Uterus (tissue), 4 donors: ENCODE measurements around the gene TIMM44. TPM values are rescaled to one million over a fixed set of nuclear protein-coding genes. Genes with fewer than 3 reads are reported as not detected.

Source experiments
- DNase-seq, 2 donors: peaks; one replicate each; pipeline ENCODE4 v3.0.0-alpha.2; 2019 to 2020
- H3K27ac ChIP-seq, 2 donors: fragments of 200-600 bp; sonication (generic); 1 replicate in 1 of 2; 2 replicates in 1 of 2; pipeline ENCODE4 v1.5.1; 2016 to 2018
- H3K27me3 ChIP-seq, 2 donors: fragments of 200-600 bp; sonication (generic); one replicate each; pipeline ENCODE4 v1.5.1; 2018 to 2019; ENCODE audit warnings: control low read depth in 1 of 2
- H3K36me3 ChIP-seq, 2 donors: fragments of 200-600 bp; sonication (generic); one replicate each; pipeline ENCODE4 v1.5.1; 2019; ENCODE audit warnings: control low read depth in 1 of 2
- H3K4me1 ChIP-seq, 2 donors: fragments of 200-600 bp; sonication (generic); one replicate each; pipeline ENCODE4 v1.5.1; 2018 to 2019; ENCODE audit warnings: control low read depth in 1 of 2
- H3K4me3 ChIP-seq, 2 donors: fragments of 200-600 bp; sonication (generic); 1 replicate in 1 of 2; 2 replicates in 1 of 2; pipeline ENCODE4 v1.5.1; 2018 to 2019; ENCODE audit warnings: mild to moderate bottlenecking in 1 of 2
- H3K9me3 ChIP-seq, 2 donors: fragments of 200-600 bp; sonication (generic); one replicate each; pipeline ENCODE4 v1.5.1; 2019; ENCODE audit warnings: control low read depth in 1 of 2
- CTCF ChIP-seq, 4 experiments: fragments of 200-600 bp in 2 of 4; fragments of 450-650 bp in 2 of 4; sonication (generic) in 2 of 4; IDR thresholded peaks; one replicate each; pipeline ENCODE4 v1.5.1; 2016 to 2019; ENCODE audit warnings: antibody characterized with exemption in 4 of 4, mild to moderate bottlenecking in 2 of 4, moderate library complexity in 1 of 4
- POLR2A ChIP-seq, 2 donors: fragments of 450-650 bp; IDR thresholded peaks; one replicate each; pipeline ENCODE4 v1.6.1; 2016; ENCODE audit warnings: antibody characterized with exemption in 2 of 2, mild to moderate bottlenecking in 1 of 2, moderate library complexity in 1 of 2
- intact Hi-C: fragments of 100-400 bp; cut with DNase I; formaldehyde crosslinking; loops from one replicate; pipeline ENCODE4 v1.15.1; 2023; ENCODE audit warnings: low total_unique reads
- total RNA-seq, 4 donors: library from RNA; depleted of rRNA in 3 of 4; stranded (reverse); fragments of >200 nt in 3 of 4; gene quantifications; one replicate each; pipeline versions ENCODE4 v1.1.0 to v1.2.4, GENCODE V29; 2014 to 2023
- donor health status: DM: yes; HTN: yes; CAD: no.

The TIMM44 gene
- total RNA-seq, 4 donors from 2014 or later = 41.1 to 117 (median 62.9) TPM

- Histone ChIP-seq H3K4me3 (no peak overlapping the region), H3K9me3 (no peaks in the 10 kb centered on the region), H3K4me1 (no peaks in the 10 kb centered on the region), H3K27me3 (no peaks in the 10 kb centered on the region), H3K27ac (no peak overlapping the region), H3K36me3 (no peaks in the 10 kb centered on the region)
- intact Hi-C loops = no loop called here
- TF ChIP-seq POLR2A (IDR thresholded peaks at IDR 0.05) (no peak), CTCF (IDR thresholded peaks at IDR 0.05) (no peak)
- no peak for DNase-seq
Measured at GRCh38 chr19:7887408-7888144, 55.9 kb downstream of the TIMM44 start.

GRCh38 chr19:7885818-7886217, 57.6 kb downstream of the TIMM44 start:
- intact Hi-C loops = no loop called here
- TF ChIP-seq POLR2A (IDR thresholded peaks at IDR 0.05) (no peak), CTCF (IDR thresholded peaks at IDR 0.05) (no peak)
- no peaks in the 10 kb centered on the region for H3K27me3 ChIP-seq

GRCh38 chr19:7883796-7884570, 59.5 kb downstream of the TIMM44 start:
- DNase-seq = no peak
- TF ChIP-seq CTCF (IDR thresholded peaks at IDR 0.05) (no peak), POLR2A (IDR thresholded peaks at IDR 0.05) (no peak)

More at GRCh38 chr19:7885818-7886217, 57.6 kb downstream of the TIMM44 start:
- no peak for DNase-seq
- no peaks in the 10 kb centered on the region for H3K36me3 ChIP-seq
- H3K4me1 ChIP-seq = no peaks in the 10 kb centered on the region
- no peaks in the 10 kb centered on the region for H3K9me3 ChIP-seq
- no peak overlapping the region for H3K27ac ChIP-seq
- no peak overlapping the region for H3K4me3 ChIP-seq

GRCh38 chr19:7883105-7883504, 60.4 kb downstream of the TIMM44 start:
- no peak overlapping the region for H3K4me3 ChIP-seq
- no peaks in the 10 kb centered on the region for H3K4me1 ChIP-seq
- DNase-seq = no peak
- H3K27me3 ChIP-seq = no peaks in the 10 kb centered on the region
- TF ChIP-seq POLR2A (IDR thresholded peaks at IDR 0.05) (no peak), CTCF (IDR thresholded peaks at IDR 0.05) (no peak)
- intact Hi-C loops = no loop called here
- H3K27ac ChIP-seq = no peak overlapping the region
- H3K9me3 ChIP-seq = no peaks in the 10 kb centered on the region
- no peaks in the 10 kb centered on the region for H3K36me3 ChIP-seq

More at GRCh38 chr19:7883796-7884570, 59.5 kb downstream of the TIMM44 start:
- Histone ChIP-seq H3K4me1 (no peaks in the 10 kb centered on the region), H3K36me3 (no peaks in the 10 kb centered on the region), H3K4me3 (no peak overlapping the region), H3K27ac (no peak overlapping the region), H3K9me3 (no peaks in the 10 kb centered on the region), H3K27me3 (no peaks in the 10 kb centered on the region)
- intact Hi-C loops = no loop called here

- TF ChIP-seq POLR2A (IDR thresholded peaks at IDR 0.05) = no peak
- TF ChIP-seq CTCF (IDR thresholded peaks at IDR 0.05) = no peak
Measured at GRCh38 chr19:7881910-7882309, 61.6 kb downstream of the TIMM44 start.

More at GRCh38 chr19:7881910-7882309, 61.6 kb downstream of the TIMM44 start:
- no peak for DNase-seq
- intact Hi-C loops = no loop called here
- H3K4me1 ChIP-seq = no peaks in the 10 kb centered on the region
- H3K4me3 ChIP-seq = no peak overlapping the region
- H3K27ac ChIP-seq = no peak overlapping the region
- H3K27me3 ChIP-seq = no peaks in the 10 kb centered on the region
- no peaks in the 10 kb centered on the region for H3K36me3 ChIP-seq
- no peaks in the 10 kb centered on the region for H3K9me3 ChIP-seq
